ENCODE measurements around the gene COMTD1.

Gene COMTD1

DNA sequence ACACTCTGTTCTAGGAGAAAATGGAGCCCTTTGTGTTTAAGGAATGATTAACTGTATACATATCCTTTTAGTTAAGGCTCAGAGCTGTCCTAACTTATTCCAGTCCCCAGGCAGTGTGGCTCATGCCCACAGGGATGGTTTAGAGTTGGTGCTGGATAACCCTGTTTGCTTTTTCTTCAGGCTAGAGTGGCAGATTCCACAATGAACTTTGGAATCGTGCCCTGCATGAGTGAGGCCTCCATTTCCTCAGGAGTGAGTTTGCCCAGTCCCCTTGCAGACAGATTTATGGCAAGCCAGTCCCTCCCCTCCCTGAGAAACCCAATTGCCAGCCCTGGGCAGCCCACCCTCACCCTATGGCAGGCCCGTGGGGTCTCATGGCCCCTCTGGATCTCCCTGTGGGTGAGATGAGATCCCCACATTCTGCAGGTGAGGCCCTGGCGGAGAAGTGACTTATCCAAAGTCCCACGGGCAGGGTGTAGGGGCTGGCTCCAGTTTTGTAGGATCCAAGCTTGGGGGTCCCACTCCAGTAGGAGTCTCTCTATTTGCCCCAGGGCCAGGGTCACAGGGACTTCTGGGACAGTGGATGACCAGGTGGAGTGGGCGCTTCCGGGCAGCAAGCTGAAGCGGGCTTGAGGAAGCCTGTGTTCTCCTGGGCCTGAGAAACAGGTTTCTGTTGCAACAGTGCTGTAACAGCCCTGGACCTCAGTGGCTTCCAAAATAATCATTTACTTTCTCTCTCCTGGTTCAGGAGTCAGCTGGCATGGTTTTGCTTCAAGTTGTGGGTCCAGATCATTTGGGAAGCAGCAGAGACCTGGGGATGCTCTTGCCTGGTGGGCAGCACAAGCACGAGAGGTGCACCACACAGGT, 9.0 kb upstream of the COMTD1 start:
- no peak overlapping the region for H3K4me3 ChIP-seq (ENCODE audit: low read length)
- no peak overlapping the region for H3K4me2 ChIP-seq (ENCODE audit: low read length)

DNA sequence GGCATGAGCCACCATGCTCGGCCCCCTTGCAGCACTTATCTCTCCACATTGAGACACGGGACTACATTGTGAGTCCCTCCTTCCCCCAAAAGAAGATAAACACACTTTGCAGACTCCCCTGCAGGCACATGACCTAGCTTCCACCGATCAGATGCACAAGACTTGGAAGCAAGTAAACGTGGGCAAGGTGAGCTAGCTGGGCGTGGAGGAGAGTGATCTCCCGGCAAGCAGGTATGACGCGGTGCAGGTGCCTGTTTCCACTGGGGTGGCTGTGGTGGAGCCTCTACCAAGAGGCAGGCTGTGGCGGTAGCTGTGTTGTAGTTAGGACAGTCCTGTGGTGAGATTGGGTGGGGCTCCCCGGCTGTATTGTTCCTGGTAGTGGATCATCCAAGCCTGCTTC, 7.7 kb upstream of the COMTD1 start:
- Histone ChIP-seq H3K9me3 (ENCODE audit: insufficient read depth, low read length) (no peaks in the 10 kb centered on the region), H3K27me3 (ENCODE audit: low read depth, low read length) (no peaks in the 10 kb centered on the region), H3K9ac (ENCODE audit: low read length) (no peak overlapping the region), H3K27ac (ENCODE audit: low read length) (no peak overlapping the region), H3K4me3 (ENCODE audit: low read length) (no peak overlapping the region), H3K4me2 (ENCODE audit: low read length) (no peak overlapping the region), H3K79me2 (ENCODE audit: low read length) (no peaks in the 10 kb centered on the region), H3K36me3 (replicated peaks; ENCODE audit: low read depth, low read length) (no peaks in the 10 kb centered on the region), H3K4me1 (ENCODE audit: low read length) (no peaks in the 10 kb centered on the region), H2AFZ (ENCODE audit: low read depth, low read length) (no peak overlapping the region), H4K20me1 (ENCODE audit: insufficient read depth, low read length) (no peaks in the 10 kb centered on the region)
- TF ChIP-seq, protein P1, sequence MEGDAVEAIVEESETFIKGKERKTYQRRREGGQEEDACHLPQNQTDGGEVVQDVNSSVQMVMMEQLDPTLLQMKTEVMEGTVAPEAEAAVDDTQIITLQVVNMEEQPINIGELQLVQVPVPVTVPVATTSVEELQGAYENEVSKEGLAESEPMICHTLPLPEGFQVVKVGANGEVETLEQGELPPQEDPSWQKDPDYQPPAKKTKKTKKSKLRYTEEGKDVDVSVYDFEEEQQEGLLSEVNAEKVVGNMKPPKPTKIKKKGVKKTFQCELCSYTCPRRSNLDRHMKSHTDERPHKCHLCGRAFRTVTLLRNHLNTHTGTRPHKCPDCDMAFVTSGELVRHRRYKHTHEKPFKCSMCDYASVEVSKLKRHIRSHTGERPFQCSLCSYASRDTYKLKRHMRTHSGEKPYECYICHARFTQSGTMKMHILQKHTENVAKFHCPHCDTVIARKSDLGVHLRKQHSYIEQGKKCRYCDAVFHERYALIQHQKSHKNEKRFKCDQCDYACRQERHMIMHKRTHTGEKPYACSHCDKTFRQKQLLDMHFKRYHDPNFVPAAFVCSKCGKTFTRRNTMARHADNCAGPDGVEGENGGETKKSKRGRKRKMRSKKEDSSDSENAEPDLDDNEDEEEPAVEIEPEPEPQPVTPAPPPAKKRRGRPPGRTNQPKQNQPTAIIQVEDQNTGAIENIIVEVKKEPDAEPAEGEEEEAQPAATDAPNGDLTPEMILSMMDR (IDR thresholded peaks at IDR 0.05; ENCODE audit: low read depth, low read length) = no peak
- no peak for TF ChIP-seq EZH2phosphoT487 (IDR thresholded peaks at IDR 0.05; ENCODE audit: low read depth)

More for the DNA sequence above, 9.0 kb upstream of the COMTD1 start:
- Histone ChIP-seq H3K79me2 (ENCODE audit: low read length) (no peaks in the 10 kb centered on the region), H3K27me3 (ENCODE audit: low read depth, low read length) (no peaks in the 10 kb centered on the region), H3K9ac (ENCODE audit: low read length) (no peak overlapping the region), H3K36me3 (replicated peaks; ENCODE audit: low read depth, low read length) (no peaks in the 10 kb centered on the region), H4K20me1 (ENCODE audit: insufficient read depth, low read length) (no peaks in the 10 kb centered on the region), H2AFZ (ENCODE audit: low read depth, low read length) (no peak overlapping the region), H3K4me1 (ENCODE audit: low read length) (no peaks in the 10 kb centered on the region), H3K9me3 (ENCODE audit: insufficient read depth, low read length) (no peaks in the 10 kb centered on the region), H3K27ac (ENCODE audit: low read length) (no peak overlapping the region)
- TF ChIP-seq EZH2phosphoT487 (IDR thresholded peaks at IDR 0.05; ENCODE audit: low read depth) = no peak

DNA sequence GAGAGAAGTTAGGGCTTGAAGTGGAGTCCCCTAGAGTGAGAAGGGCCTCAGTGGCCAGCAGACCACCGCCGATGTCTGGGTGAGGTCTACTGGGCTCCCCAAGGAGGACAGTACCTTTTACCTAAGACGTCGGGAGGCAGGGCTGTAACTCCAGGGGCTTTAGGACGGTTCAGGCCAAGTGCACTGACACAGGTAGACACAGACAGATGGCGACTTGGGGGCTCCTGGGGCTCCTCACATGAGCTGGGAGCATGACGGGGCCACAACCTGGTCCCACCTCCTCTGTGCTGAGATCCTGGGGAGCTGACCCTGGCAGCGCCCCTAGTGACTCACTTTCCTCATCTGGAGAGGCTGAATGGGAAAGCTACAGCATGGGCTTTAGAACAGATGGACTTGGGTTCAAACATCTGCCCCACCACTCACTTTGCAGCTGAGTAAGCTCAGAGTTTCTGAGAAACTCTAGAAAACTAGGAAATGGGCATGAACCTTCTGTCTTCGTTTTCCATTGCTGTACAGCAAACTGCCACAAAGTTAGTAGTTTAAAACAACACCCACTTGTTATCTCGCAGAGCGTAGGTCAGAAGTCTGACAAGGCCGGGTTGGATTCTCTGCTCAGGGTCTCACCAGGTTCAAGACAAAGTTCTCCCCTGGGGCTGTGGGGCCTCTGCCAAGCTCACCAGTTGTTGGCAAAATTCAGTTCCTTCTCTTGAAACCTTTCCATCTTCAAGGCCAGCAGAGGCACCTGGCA, 4.7 kb upstream of the COMTD1 start:
- no peaks in the 10 kb centered on the region for H3K79me2 ChIP-seq (ENCODE audit: low read length)
- peaks cover 5% of the 10 kb centered on the region for H3K4me1 ChIP-seq (ENCODE audit: low read length)
- H2AFZ ChIP-seq (ENCODE audit: low read depth, low read length) = no peak overlapping the region
- no peak for TF ChIP-seq EZH2phosphoT487 (IDR thresholded peaks at IDR 0.05; ENCODE audit: low read depth)
- TF ChIP-seq, protein P1 (IDR thresholded peaks at IDR 0.05; ENCODE audit: low read depth, low read length) = no peak
- H3K9ac ChIP-seq (ENCODE audit: low read length) = no peak overlapping the region
- H4K20me1 ChIP-seq (ENCODE audit: insufficient read depth, low read length) = no peaks in the 10 kb centered on the region
- no peak overlapping the region for H3K27ac ChIP-seq (ENCODE audit: low read length)
- no peak overlapping the region for H3K4me2 ChIP-seq (ENCODE audit: low read length)
- no peaks in the 10 kb centered on the region for H3K9me3 ChIP-seq (ENCODE audit: insufficient read depth, low read length)
- H3K4me3 ChIP-seq (ENCODE audit: low read length) = no peak overlapping the region
- no peaks in the 10 kb centered on the region for H3K27me3 ChIP-seq (ENCODE audit: low read depth, low read length)
- H3K36me3 ChIP-seq (replicated peaks; ENCODE audit: low read depth, low read length) = no peaks in the 10 kb centered on the region

DNA sequence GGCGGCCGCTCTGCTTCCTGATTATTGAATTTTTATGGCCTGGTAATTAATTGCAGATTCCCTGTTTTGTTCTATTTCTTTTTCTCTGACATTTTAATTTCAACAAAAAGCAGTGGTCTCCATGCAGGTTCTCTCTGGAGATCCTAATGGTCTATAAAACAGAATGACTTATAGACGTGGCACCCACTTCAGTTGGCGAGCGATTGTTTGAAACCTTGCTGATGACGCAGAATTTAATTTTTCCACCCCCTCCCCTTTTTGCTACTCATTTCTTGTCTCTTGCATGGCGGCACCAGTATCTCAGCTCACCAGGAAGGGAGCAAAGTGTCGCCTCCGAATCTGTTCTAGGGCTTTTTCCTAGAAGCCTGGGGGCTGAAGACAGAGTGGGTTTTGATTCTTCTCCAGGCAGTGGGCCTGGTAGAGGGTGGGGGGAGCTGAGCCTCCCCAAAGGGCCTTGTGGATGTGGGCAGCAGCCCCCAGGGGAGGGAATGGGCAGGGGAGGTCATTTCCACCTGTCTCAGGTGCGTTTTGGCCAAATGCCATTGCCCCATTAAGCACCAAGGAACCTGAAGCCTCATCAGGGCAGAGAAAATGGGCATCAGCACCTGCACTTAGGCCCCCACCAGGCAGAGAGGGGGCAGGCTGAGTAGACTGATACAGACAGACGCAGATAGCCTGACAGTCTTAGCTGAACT, 3.5 kb upstream of the COMTD1 start:
- H3K27ac ChIP-seq (ENCODE audit: low read length) = no peak overlapping the region
- no peak overlapping the region for H3K9ac ChIP-seq (ENCODE audit: low read length)
- H3K36me3 ChIP-seq (replicated peaks; ENCODE audit: low read depth, low read length) = no peaks in the 10 kb centered on the region
- no peaks in the 10 kb centered on the region for H3K27me3 ChIP-seq (ENCODE audit: low read depth, low read length)
- peaks cover 5% of the 10 kb centered on the region for H3K4me1 ChIP-seq (ENCODE audit: low read length)
- TF ChIP-seq, protein P1 (IDR thresholded peaks at IDR 0.05; ENCODE audit: low read depth, low read length) = no peak
- no peak for TF ChIP-seq EZH2phosphoT487 (IDR thresholded peaks at IDR 0.05; ENCODE audit: low read depth)
- no peaks in the 10 kb centered on the region for H3K79me2 ChIP-seq (ENCODE audit: low read length)
- no peaks in the 10 kb centered on the region for H4K20me1 ChIP-seq (ENCODE audit: insufficient read depth, low read length)
- no peak overlapping the region for H3K4me2 ChIP-seq (ENCODE audit: low read length)
- no peaks in the 10 kb centered on the region for H3K9me3 ChIP-seq (ENCODE audit: insufficient read depth, low read length)
- H2AFZ ChIP-seq (ENCODE audit: low read depth, low read length) = no peak overlapping the region
- H3K4me3 ChIP-seq (ENCODE audit: low read length) = no peak overlapping the region

Data from OCI-LY3 (cell line).